HepG2 (cell line): ENCODE data around the gene TMEM174.

ENCODE experiments used
- BHLHE40 ChIP-seq: IDR thresholded peaks from 2 replicates; pipeline ENCODE4 v1.6.1; 2011; ENCODE audit warnings: low read length, improper control_type of control experiment
- CTCF ChIP-seq: sonication (generic); formaldehyde crosslinking; IDR thresholded peaks from 2 replicates; pipeline ENCODE4 v1.5.0; 2020; ENCODE audit warnings: mild to moderate bottlenecking, missing genetic modification reagents, moderate library complexity
- EP300 ChIP-seq, 3 experiments: sonication (generic) in 1 of 3; formaldehyde crosslinking in 1 of 3; IDR thresholded peaks; 2 replicates each; pipeline versions ENCODE4 v1.5.1 to v1.6.1; 2011 to 2020; ENCODE audit warnings: low read depth in 2 of 3, low read length in 2 of 3, borderline replicate concordance in 1 of 3, improper control_type of control experiment in 1 of 3, mild to moderate bottlenecking in 1 of 3, missing genetic modification reagents in 1 of 3, moderate library complexity in 1 of 3
- POLR2AphosphoS5 ChIP-seq: IDR thresholded peaks from 2 replicates; pipeline ENCODE4 v1.6.1; 2012; ENCODE audit warnings: low read depth, low read length
- SCMH1 ChIP-seq: sonication (generic); formaldehyde crosslinking; IDR thresholded peaks from 2 replicates; pipeline ENCODE4 v1.9.0; 2021; ENCODE audit warnings: missing genetic modification reagents, mild to moderate bottlenecking, borderline replicate concordance
- SOX5 ChIP-seq: IDR thresholded peaks from 2 replicates; pipeline ENCODE4 v1.6.1; 2016; ENCODE audit warnings: borderline replicate concordance
- ZNF232 ChIP-seq: sonication (generic); formaldehyde crosslinking; IDR thresholded peaks from 2 replicates; pipeline ENCODE4 v1.4.0; 2020; ENCODE audit warnings: missing genetic modification reagents, borderline replicate concordance
- ZNF382 ChIP-seq: sonication (generic); formaldehyde crosslinking; IDR thresholded peaks from 2 replicates; pipeline ENCODE4 v1.5.0; 2020; ENCODE audit warnings: missing genetic modification reagents, mild to moderate bottlenecking, borderline replicate concordance
- ZNF788 ChIP-seq: sonication (generic); formaldehyde crosslinking; IDR thresholded peaks from 2 replicates; pipeline ENCODE4 v1.5.0; 2020; ENCODE audit warnings: mild to moderate bottlenecking, missing genetic modification reagents, borderline replicate concordance

GRCh38 chr5:73204733-73205132 lies 31.7 kb downstream of the TMEM174 start:
- TF ChIP-seq ZNF788 (CRISPR knock-in tag) (no peak), CTCF (no peak), SCMH1 (CRISPR knock-in tag) (no peak), BHLHE40 (no peak), POLR2AphosphoS5 (no peak), EP300 (IDR thresholded peaks at IDR 0.05; ENCODE audit: low read depth in 2 of 2, low read length in 2 of 2) (no peak), EP300 (CRISPR knock-in tag; IDR thresholded peaks at IDR 0.05; ENCODE audit: borderline replicate concordance) (no peak), ZNF382 (CRISPR knock-in tag) (no peak), SOX5 (no peak), ZNF232 (CRISPR knock-in tag) (no peak)
